GM12873 (cell line): ENCODE measurements around the gene ZIK1.

Source experiments
- CTCF ChIP-seq: IDR thresholded peaks from 2 replicates; pipeline ENCODE4 v1.5.1; 2012; ENCODE audit warnings: low read depth, mild to moderate bottlenecking, moderate library complexity, low read length, control low read depth; ENCODE audit not compliant: insufficient read depth; ENCODE audit errors: missing control alignments

ZIK1 gene

GRCh38 chr19:57613941-57614743 is 30.2 kb downstream of the ZIK1 start, which contains the start of gene ZNF134:
ZNF134 (plus strand) TSS chr19:57614242; CDS start chr19:57619469, 5,227 bp downstream.
- peak; percentile 32 for TF ChIP-seq CTCF

- no peak for TF ChIP-seq CTCF
Observed at GRCh38 chr19:57615346-57615745, 31.4 kb downstream of the ZIK1 start.

- TF ChIP-seq CTCF = no peak
Observed at GRCh38 chr19:57620673-57621348, 36.9 kb downstream of the ZIK1 start.

GRCh38 chr19:57623091-57623490 is 39.1 kb downstream of the ZIK1 start:
- TF ChIP-seq CTCF = no peak

GRCh38 chr19:57632987-57633831 is 49.3 kb downstream of the ZIK1 start, which contains the start of gene ZNF211:
ZNF211 (plus strand) TSS chr19:57633168; CDS start chr19:57633347, 179 bp downstream.
- TF ChIP-seq CTCF = no peak

GRCh38 chr19:57633832-57634131 is 49.8 kb downstream of the ZIK1 start:
- no peak for TF ChIP-seq CTCF

- no peak for TF ChIP-seq CTCF
Observed at GRCh38 chr19:57637379-57637778, 53.4 kb downstream of the ZIK1 start.
